Liver (tissue), 3 donors: ENCODE measurements around the gene EHD4.

Experiments used
- CTCF ChIP-seq: fragments of 150-350 bp; IDR thresholded peaks from 2 replicates; pipeline ENCODE4 v1.5.1; 2017; ENCODE audit warnings: improper control_type of control experiment, low read depth, low read length; ENCODE audit not compliant: missing input control
- EGR1 ChIP-seq, 2 donors: IDR thresholded peaks; 2 replicates each; pipeline ENCODE4 v1.6.1; 2016 to 2018; ENCODE audit warnings: antibody characterized with exemption in 2 of 2, low read depth in 2 of 2
- FOXA1 ChIP-seq: IDR thresholded peaks from 2 replicates; pipeline ENCODE4 v1.6.1; 2016; ENCODE audit warnings: antibody characterized with exemption
- FOXA2 ChIP-seq: IDR thresholded peaks from 2 replicates; pipeline ENCODE4 v1.6.1; 2016; ENCODE audit warnings: antibody characterized with exemption
- GABPA ChIP-seq, 2 donors: IDR thresholded peaks in 1 of 2; conservative IDR thresholded peaks in 1 of 2; 2 replicates each; pipeline ENCODE4 v1.6.1; 2016; ENCODE audit warnings: antibody characterized with exemption in 2 of 2, mild to moderate bottlenecking in 1 of 2, moderate library complexity in 1 of 2
- HNF4G ChIP-seq: IDR thresholded peaks from 2 replicates; pipeline ENCODE4 v1.6.1; 2016; ENCODE audit warnings: antibody characterized with exemption
- JUND ChIP-seq, 2 donors: IDR thresholded peaks; 2 replicates each; pipeline ENCODE4 v1.6.1; 2016; ENCODE audit warnings: antibody characterized with exemption in 2 of 2
- MAX ChIP-seq: IDR thresholded peaks from 2 replicates; pipeline ENCODE4 v1.6.1; 2016; ENCODE audit warnings: antibody characterized with exemption
- RAD21 ChIP-seq, 2 donors: IDR thresholded peaks; 2 replicates each; pipeline ENCODE4 v1.6.1; 2016; ENCODE audit warnings: antibody characterized with exemption in 2 of 2, mild to moderate bottlenecking in 2 of 2
- REST ChIP-seq: IDR thresholded peaks from 2 replicates; pipeline ENCODE4 v1.6.1; 2016; ENCODE audit warnings: antibody characterized with exemption, mild to moderate bottlenecking
- RXRA ChIP-seq, 2 donors: IDR thresholded peaks; 2 replicates each; pipeline ENCODE4 v1.6.1; 2017 to 2018; ENCODE audit warnings: antibody characterized with exemption in 2 of 2, mild to moderate bottlenecking in 1 of 2
- SP1 ChIP-seq: IDR thresholded peaks from 2 replicates; pipeline ENCODE4 v1.6.1; 2018; ENCODE audit warnings: antibody characterized with exemption, mild to moderate bottlenecking
- TAF1 ChIP-seq: conservative IDR thresholded peaks from 2 replicates; pipeline ENCODE4 v1.6.1; 2016; ENCODE audit warnings: antibody characterized with exemption, mild to moderate bottlenecking
- YY1 ChIP-seq: IDR thresholded peaks from 2 replicates; pipeline ENCODE4 v1.6.1; 2016; ENCODE audit warnings: antibody characterized with exemption, mild to moderate bottlenecking
- donor health status: healthy.
- donor health status: healthy.

GRCh38 chr15:41950489-41950888 lies 21.9 kb downstream of the EHD4 start:
- no peak for TF ChIP-seq CTCF
- no peak for TF ChIP-seq MAX
- no peak for TF ChIP-seq SP1
- TF ChIP-seq TAF1 = no peak
- no peak for TF ChIP-seq EGR1 (IDR thresholded peaks at IDR 0.05; ENCODE audit: low read depth in 2 of 2)
- TF ChIP-seq HNF4G = no peak
- TF ChIP-seq FOXA2 = no peak
- TF ChIP-seq FOXA1 = no peak
- no peak for TF ChIP-seq RAD21 (IDR thresholded peaks at IDR 0.05)
- no peak for TF ChIP-seq GABPA (IDR thresholded peaks at IDR 0.05 in 1 of 2, conservative IDR thresholded peaks at IDR 0.05 in 1 of 2)
- no peak for TF ChIP-seq JUND (IDR thresholded peaks at IDR 0.05)
- no peak for TF ChIP-seq REST
- no peak for TF ChIP-seq YY1
- no peak for TF ChIP-seq RXRA (IDR thresholded peaks at IDR 0.05)
